Natural killer cell (primary cell): ENCODE results near the gene NFATC3. TPM values are rescaled to one million over a fixed set of nuclear protein-coding genes. Genes with fewer than 3 reads are reported as not detected.

Source experiments
- ATAC-seq, 3 donors: fragments of 150-1000 bp in 2 of 3; fragments of 200-7000 bp in 1 of 3; cut with Tn5 transposase; 1 replicate in 1 of 3; 2 replicates in 2 of 3; pipeline ENCODE4 v1.10.0; 2021; ENCODE audit warnings: mild to moderate bottlenecking in 2 of 3, moderate library complexity in 2 of 3
- DNase-seq, 2 donors: peaks; one replicate each; pipeline versions ENCODE4 v3.0.0 to v3.0.0-alpha.2; 2013 to 2021; ENCODE audit warnings: mixed read lengths in 1 of 2
- H3K27ac ChIP-seq: one replicate; pipeline ENCODE4 v1.5.1; 2013; ENCODE audit warnings: mild to moderate bottlenecking, low read length
- H3K27me3 ChIP-seq: one replicate; pipeline ENCODE4 v1.6.1; 2013; ENCODE audit warnings: low read length; ENCODE audit not compliant: control insufficient read depth, insufficient read depth
- H3K36me3 ChIP-seq: one replicate; pipeline ENCODE4 v1.6.1; 2013; ENCODE audit warnings: low read length; ENCODE audit not compliant: control insufficient read depth, insufficient read depth
- H3K4me1 ChIP-seq: one replicate; pipeline ENCODE4 v1.6.1; 2013; ENCODE audit warnings: low read length; ENCODE audit not compliant: control insufficient read depth, insufficient read depth
- H3K4me3 ChIP-seq: one replicate; pipeline ENCODE4 v1.5.1; 2013; ENCODE audit warnings: low read length
- H3K9me3 ChIP-seq: one replicate; pipeline ENCODE4 v1.6.1; 2013; ENCODE audit warnings: low read length; ENCODE audit not compliant: control insufficient read depth, insufficient read depth
- H3K27ac Mint-ChIP-seq, 2 donors: one replicate each; pipeline ENCODE4 v1.8.0; 2022; ENCODE audit warnings: mild to moderate bottlenecking in 2 of 2, mixed read lengths in 2 of 2, moderate library complexity in 1 of 2
- H3K27me3 Mint-ChIP-seq, 2 donors: one replicate each; pipeline ENCODE4 v1.8.0; 2022; ENCODE audit warnings: low read depth in 2 of 2, mixed read lengths in 2 of 2
- H3K36me3 Mint-ChIP-seq: one replicate; pipeline ENCODE4 v1.8.0; 2022; ENCODE audit warnings: mixed read lengths
- H3K4me1 Mint-ChIP-seq, 2 donors: one replicate each; pipeline ENCODE4 v1.8.0; 2022; ENCODE audit warnings: mixed read lengths in 2 of 2
- H3K4me3 Mint-ChIP-seq: one replicate; pipeline ENCODE4 v1.8.0; 2022; ENCODE audit warnings: mild to moderate bottlenecking, moderate library complexity, mixed read lengths
- H3K9me3 Mint-ChIP-seq, 2 donors: one replicate each; pipeline ENCODE4 v1.8.0; 2022; ENCODE audit warnings: mixed read lengths in 2 of 2
- CTCF ChIP-seq: fragments of 200-600 bp; IDR thresholded peaks from one replicate; pipeline ENCODE4 v1.8.0; 2022; ENCODE audit warnings: antibody characterized with exemption
- WGBS: methylation state at CpG from one replicate; pipeline ENCODE4 v1.1.7; 2013; ENCODE audit warnings: missing lambda C conversion rate; ENCODE audit not compliant: insufficient coverage; 5-methylcytosine and 5-hydroxymethylcytosine counted together
- intact Hi-C: fragments of 100-400 bp; cut with micrococcal nuclease; formaldehyde crosslinking; loops from one replicate; pipeline ENCODE4 v1.14.2; 2022
- total RNA-seq, 4 donors: library from RNA; stranded (reverse); fragments of 120-200 nt in 1 of 4; gene quantifications; one replicate each; pipeline versions ENCODE4 v1.2.3 to v1.2.4, GENCODE V29; 2013 to 2022

The NFATC3 gene
- total RNA-seq, 3 donors from 2014 or later (not counting 1 experiment from before 2014, with no cell fraction given) = 241 to 282 (median 263) TPM

GRCh38 chr16:68227850-68228553 lies 142.8 kb downstream of the NFATC3 start:
- WGBS = 75% methylated on average over 2 of the region's 2 CpGs
- Mint-ChIP-seq H3K27me3 (no peaks in the 10 kb centered on the region), H3K4me1 (peaks cover 16 to 20% of the 10 kb centered on the region in 2 donors), H3K36me3 (no peaks in the 10 kb centered on the region), H3K9me3 (no peaks in the 10 kb centered on the region), H3K27ac (peak overlapping the region; percentile 75 to 76), H3K4me3 (no peak overlapping the region)
- no peak overlapping the region for H3K27ac ChIP-seq
- H3K9me3 ChIP-seq = no peaks in the 10 kb centered on the region
- no peak overlapping the region for H3K4me3 ChIP-seq
- TF ChIP-seq CTCF = no peak
- no peaks in the 10 kb centered on the region for H3K27me3 ChIP-seq
- no peak for ATAC-seq
- peaks cover 9% of the 10 kb centered on the region for H3K4me1 ChIP-seq
- intact Hi-C loops = no loop called here
- no peak for DNase-seq
- H3K36me3 ChIP-seq = peaks cover 40% of the 10 kb centered on the region

- ATAC-seq = no peak
- Mint-ChIP-seq H3K4me3 (no peak overlapping the region), H3K27ac (peak overlapping the region in 1 of 2 donors; percentile 69), H3K4me1 (peaks cover 16 to 26% of the 10 kb centered on the region in 2 donors), H3K27me3 (no peaks in the 10 kb centered on the region), H3K36me3 (no peaks in the 10 kb centered on the region), H3K9me3 (no peaks in the 10 kb centered on the region)
- no peak for TF ChIP-seq CTCF
- Histone ChIP-seq H3K36me3 (peaks cover 40% of the 10 kb centered on the region), H3K27me3 (no peaks in the 10 kb centered on the region), H3K4me1 (peaks cover 9% of the 10 kb centered on the region), H3K27ac (no peak overlapping the region), H3K4me3 (no peak overlapping the region), H3K9me3 (no peaks in the 10 kb centered on the region)
- 86% methylated on average over 1 of the region's 3 CpGs for WGBS
- intact Hi-C loops = loop anchor here (1.0 kb wide), 4 partner anchors 134 to 412 kb away; no protein-coding TSS in a partner anchor
- DNase-seq = no peak
Observed at GRCh38 chr16:68228652-68229051, 143.5 kb downstream of the NFATC3 start.

GRCh38 chr16:68229431-68230175 lies 144.4 kb downstream of the NFATC3 start:
- DNase-seq = peak; percentile 42 to 75
- Mint-ChIP-seq H3K36me3 (no peaks in the 10 kb centered on the region), H3K27me3 (no peaks in the 10 kb centered on the region), H3K27ac (peak overlapping the region; percentile 34 to 69), H3K4me3 (no peak overlapping the region), H3K9me3 (no peaks in the 10 kb centered on the region), H3K4me1 (peaks cover 18 to 30% of the 10 kb centered on the region in 2 donors)
- Histone ChIP-seq H3K4me3 (no peak overlapping the region), H3K27me3 (no peaks in the 10 kb centered on the region), H3K9me3 (no peaks in the 10 kb centered on the region), H3K36me3 (peaks cover 40% of the 10 kb centered on the region), H3K4me1 (peaks cover 9% of the 10 kb centered on the region), H3K27ac (no peak overlapping the region)
- intact Hi-C loops = loop anchor here (1.0 kb wide), 4 partner anchors 135 to 413 kb away; no protein-coding TSS in a partner anchor
- 93% methylated on average over 4 of the region's 4 CpGs for WGBS
- TF ChIP-seq CTCF = peak; percentile 93
- peak; percentile 51 to 88 (median 66) for ATAC-seq
